IMR-90 (cell line): Measurements from ENCODE around the gene ATP11A. TPM values are rescaled to one million over a fixed set of nuclear protein-coding genes. Genes with fewer than 3 reads are reported as not detected.

Source experiments
- ATAC-seq: fragments of 200-7000 bp; cut with Tn5 transposase; 2 replicates; pipeline ENCODE4 v1.9.1; 2020; ENCODE audit warnings: low read depth, mild to moderate bottlenecking, moderate library complexity
- BruUV-seq: library from RNA; stranded (reverse); fragments of 400-500 nt; replicated peaks from 2 replicates; lab custom pipeline; 2021; lab: Mats Ljungman, UMichigan
- CTCF ChIA-PET: fragments of 300-600 bp; formaldehyde crosslinking; extraction: SDS; loops from one replicate; lab custom pipeline; 2021; ENCODE audit warnings: antibody characterized with exemption; lab: Yijun Ruan, JAX
- POLR2A ChIA-PET: fragments of 300-600 bp; sonication (Branson Sonifier 250); formaldehyde crosslinking; loops from one replicate; lab custom pipeline; 2022; ENCODE audit warnings: antibody characterized with exemption; ENCODE audit not compliant: unreplicated experiment; lab: Charles Lee
- DNase-seq: peaks from one replicate; pipeline ENCODE4 v3.0.0; 2013
- H2AFZ ChIP-seq: replicated peaks from 2 replicates; pipeline ENCODE3; 2013; ENCODE audit warnings: low read length, mild to moderate bottlenecking; ENCODE audit not compliant: poor library complexity
- H2AK5ac ChIP-seq: 2 replicates; pipeline ENCODE4 v1.6.1; 2013; ENCODE audit warnings: low read depth, low read length, inconsistent platforms
- H2AK9ac ChIP-seq: replicated peaks from 2 replicates; pipeline ENCODE3; 2013; ENCODE audit warnings: mild to moderate bottlenecking, low read depth, low read length, moderate library complexity; ENCODE audit not compliant: poor library complexity
- H2BK120ac ChIP-seq: 2 replicates; pipeline ENCODE4 v1.6.1; 2013; ENCODE audit warnings: low read depth, low read length, inconsistent platforms
- H2BK15ac ChIP-seq: 3 replicates; pipeline ENCODE4 v1.6.1; 2013; ENCODE audit warnings: low read depth, low read length, inconsistent platforms
- H2BK20ac ChIP-seq: 2 replicates; pipeline ENCODE4 v1.6.1; 2013; ENCODE audit warnings: low read depth, mild to moderate bottlenecking, inconsistent platforms, low read length, moderate library complexity
- H2BK5ac ChIP-seq: 2 replicates; pipeline ENCODE4 v1.6.1; 2013; ENCODE audit warnings: mild to moderate bottlenecking, low read depth, low read length, inconsistent platforms; ENCODE audit not compliant: poor library complexity, severe bottlenecking
- H3K14ac ChIP-seq: replicated peaks from 2 replicates; pipeline ENCODE4 v1.6.1; 2013; ENCODE audit warnings: low read depth, low read length, inconsistent platforms
- H3K18ac ChIP-seq: 2 replicates; pipeline ENCODE4 v1.6.1; 2013; ENCODE audit warnings: low read depth, low read length, control low read depth
- H3K23ac ChIP-seq: 2 replicates; pipeline ENCODE4 v1.6.1; 2013; ENCODE audit warnings: low read depth, low read length, inconsistent platforms
- H3K27ac ChIP-seq: 2 replicates; pipeline ENCODE4 v1.5.1; 2013; ENCODE audit warnings: mild to moderate bottlenecking, control low read depth, low read length; ENCODE audit not compliant: insufficient read depth
- H3K27me3 ChIP-seq: 2 replicates; pipeline ENCODE4 v1.6.1; 2013; ENCODE audit warnings: low read length; ENCODE audit not compliant: control insufficient read depth, insufficient read depth
- H3K36me3 ChIP-seq: 2 replicates; pipeline ENCODE4 v1.6.1; 2013; ENCODE audit warnings: low read length, mixed read lengths; ENCODE audit not compliant: control insufficient read depth, insufficient read depth
- H3K4ac ChIP-seq: 2 replicates; pipeline ENCODE4 v1.6.1; 2013; ENCODE audit warnings: low read depth, low read length, inconsistent platforms
- H3K4me1 ChIP-seq: 2 replicates; pipeline ENCODE4 v1.6.1; 2013; ENCODE audit warnings: low read length, mixed read lengths; ENCODE audit not compliant: control insufficient read depth, insufficient read depth
- H3K4me2 ChIP-seq: 2 replicates; pipeline ENCODE4 v1.6.1; 2013; ENCODE audit warnings: low read depth, mild to moderate bottlenecking, control low read depth, low read length, moderate library complexity
- H3K4me3 ChIP-seq: 2 replicates; pipeline ENCODE4 v1.5.1; 2013; ENCODE audit warnings: low read depth, mild to moderate bottlenecking, control low read depth, low read length, moderate library complexity; ENCODE audit not compliant: insufficient read depth
- H3K56ac ChIP-seq: 2 replicates; pipeline ENCODE4 v1.6.1; 2013; ENCODE audit warnings: low read length, inconsistent platforms; ENCODE audit not compliant: insufficient read depth; ENCODE audit errors: extremely low read depth
- H3K79me1 ChIP-seq, 2 experiments: 2 replicates each; pipeline ENCODE4 v1.6.1; 2013; ENCODE audit warnings: low read length in 2 of 2, inconsistent platforms in 1 of 2, low read depth in 1 of 2
- H3K9ac ChIP-seq: 2 replicates; pipeline ENCODE4 v1.6.1; 2013; ENCODE audit warnings: low read depth, low read length, control low read depth
- H3K9me1 ChIP-seq: 2 replicates; pipeline ENCODE4 v1.6.1; 2013; ENCODE audit warnings: low read length, inconsistent platforms; ENCODE audit not compliant: insufficient read depth
- H3K9me3 ChIP-seq: 2 replicates; pipeline ENCODE4 v1.6.1; 2013; ENCODE audit warnings: low read length; ENCODE audit not compliant: control insufficient read depth, insufficient read depth
- H4K20me1 ChIP-seq: 2 replicates; pipeline ENCODE4 v1.6.1; 2013; ENCODE audit warnings: low read length, inconsistent platforms; ENCODE audit not compliant: insufficient read depth
- H4K5ac ChIP-seq: 2 replicates; pipeline ENCODE4 v1.6.1; 2013; ENCODE audit warnings: mild to moderate bottlenecking, low read depth, low read length, control low read depth
- H4K8ac ChIP-seq, 2 experiments: 2 replicates each; pipeline ENCODE4 v1.6.1; 2013; ENCODE audit warnings: low read depth in 2 of 2, low read length in 2 of 2, control low read depth in 1 of 2, inconsistent platforms in 1 of 2
- H4K91ac ChIP-seq: 2 replicates; pipeline ENCODE4 v1.6.1; 2013; ENCODE audit warnings: low read depth, low read length, inconsistent platforms; ENCODE audit not compliant: insufficient read depth
- CHD1 ChIP-seq: IDR thresholded peaks from 2 replicates; pipeline ENCODE4 v1.6.1; 2012; ENCODE audit warnings: low read depth, low read length, improper control_type of control experiment
- FOS ChIP-seq: fragments of 150-350 bp; IDR thresholded peaks from 2 replicates; pipeline ENCODE4 v1.6.1; 2016; ENCODE audit warnings: low read depth, low read length
- MAFK ChIP-seq: IDR thresholded peaks from 2 replicates; pipeline ENCODE4 v1.6.1; 2012; ENCODE audit warnings: low read depth, low read length, improper control_type of control experiment
- MAZ ChIP-seq: IDR thresholded peaks from 2 replicates; pipeline ENCODE4 v1.6.1; 2012; ENCODE audit warnings: low read depth, mild to moderate bottlenecking, low read length, improper control_type of control experiment, moderate library complexity, borderline replicate concordance
- RAD21 ChIP-seq: IDR thresholded peaks from 2 replicates; pipeline ENCODE4 v1.6.1; 2012; ENCODE audit warnings: low read length, improper control_type of control experiment
- RCOR1 ChIP-seq: IDR thresholded peaks from 2 replicates; pipeline ENCODE4 v1.6.1; 2012; ENCODE audit warnings: mild to moderate bottlenecking, low read length, improper control_type of control experiment; ENCODE audit not compliant: insufficient replicate concordance
- SMC3 ChIP-seq: fragments of 150-350 bp; IDR thresholded peaks from 2 replicates; pipeline ENCODE4 v1.6.1; 2016; ENCODE audit warnings: low read depth, mild to moderate bottlenecking, antibody characterized with exemption, low read length, moderate library complexity
- WGBS, 2 experiments: methylation state at CpG; one replicate each; pipeline versions ENCODE4 v1.1.5 to v1.1.7; 2013; ENCODE audit warnings: missing lambda C conversion rate in 2 of 2; ENCODE audit not compliant: insufficient read length in 1 of 2; ENCODE audit errors: extremely low coverage in 2 of 2; 5-methylcytosine and 5-hydroxymethylcytosine counted together
- dilution Hi-C: fragments of 300-500 bp; cut with HindIII; formaldehyde crosslinking; loops from one replicate; pipeline ENCODE4 v1.14.3; 2018; ENCODE audit warnings: low sequenced_read_pairs; ENCODE audit not compliant: unreplicated experiment
- in situ Hi-C: fragments of 300-500 bp; cut with MboI; formaldehyde crosslinking; loops from 3 replicates; pipeline ENCODE4 v1.14.3; 2019; ENCODE audit warnings: low sequenced_read_pairs, inconsistent platforms, mixed read lengths
- intact Hi-C: fragments of 100-400 bp; cut with micrococcal nuclease; formaldehyde crosslinking; loops from 2 replicates; pipeline ENCODE4 v1.10.0; 2022
- polyA plus RNA-seq, 3 experiments: library from polyadenylated mRNA; depleted of rRNA; stranded (reverse); fragments of >200 nt; gene quantifications; 2 replicates each; pipeline ENCODE4 v1.2.3, GENCODE V29; 2012; ENCODE audit warnings: low replicate concordance in 1 of 3
- total RNA-seq: library from RNA; depleted of rRNA; stranded (reverse); fragments of >200 nt; gene quantifications from 2 replicates; pipeline ENCODE4 v1.2.3, GENCODE V29; 2012
- TF ChIP-seq, protein P1 (sequence below): fragments of 150-350 bp; IDR thresholded peaks from 2 replicates; pipeline ENCODE4 v1.6.1; 2016; ENCODE audit warnings: low read depth, mild to moderate bottlenecking, low read length, moderate library complexity, borderline replicate concordance
- TF ChIP-seq, protein P2 (sequence below): fragments of 150-350 bp; IDR thresholded peaks from 2 replicates; pipeline ENCODE4 v1.6.1; 2017; ENCODE audit warnings: mild to moderate bottlenecking, antibody characterized with exemption, low read length, low read depth

Gene ATP11A
- total and polyA plus RNA-seq, 2 of the 4 experiments (the other 2 are of a cell fraction), result 8.4 to 12.0 TPM

DNA sequence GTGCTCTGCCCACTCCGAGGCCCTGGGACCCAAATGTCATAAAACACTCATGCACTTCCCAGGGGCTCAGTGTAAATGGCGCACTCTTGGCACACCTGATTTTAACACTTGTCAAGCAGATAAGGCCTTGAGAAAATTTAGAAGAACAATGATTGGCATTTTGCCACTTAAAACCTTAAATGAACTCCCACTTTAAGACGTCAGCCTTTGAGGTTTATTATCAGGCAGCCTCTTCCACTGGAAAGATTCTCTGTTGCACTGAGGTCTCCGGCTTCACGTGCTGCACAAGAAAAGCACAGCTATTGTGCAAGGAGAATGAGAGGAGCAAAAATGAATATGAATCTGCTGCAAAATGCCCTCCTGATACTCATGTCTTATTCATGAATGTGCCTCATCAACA, 38.5 kb upstream of the ATP11A start:
- no TSS peak for BruUV-seq
- Histone ChIP-seq H4K5ac (no peak overlapping the region), H2AK9ac (no peak overlapping the region), H3K9ac (no peak overlapping the region), H2BK120ac (no peak overlapping the region), H2BK15ac (no peak overlapping the region), H2BK20ac (no peak overlapping the region), H3K56ac (no peak overlapping the region), H3K9me3 (no peaks in the 10 kb centered on the region), H3K27me3 (peaks cover 31% of the 10 kb centered on the region), H3K9me1 (no peaks in the 10 kb centered on the region), H3K27ac (no peak overlapping the region), H4K8ac (no peak overlapping the region), H3K4me3 (no peak overlapping the region), H3K23ac (no peak overlapping the region), H2AFZ (no peak overlapping the region), H3K4me2 (no peak overlapping the region), H3K79me1 (no peaks in the 10 kb centered on the region), H4K20me1 (no peaks in the 10 kb centered on the region), H3K36me3 (no peaks in the 10 kb centered on the region), H3K14ac (no peak overlapping the region), H3K4me1 (no peaks in the 10 kb centered on the region; the same call in 1 of the 2 replicates), H3K18ac (no peak overlapping the region), H2BK5ac (no peak overlapping the region), H3K4ac (no peak overlapping the region), H4K91ac (no peak overlapping the region), H2AK5ac (no peak overlapping the region)
- intact Hi-C loops (no loop called here), in situ Hi-C loops (no loop called here), dilution Hi-C loops (no loop called here)
- WGBS, 2 experiments, result no CpG with 5 or more reads among the region's 5 CpGs
- DNase-seq (no peak), ATAC-seq (no peak)
- POLR2A ChIA-PET, result no interaction called here
- TF ChIP-seq SMC3 (no peak), CHD1 (no peak), RAD21 (no peak), MAFK (no peak), FOS (no peak), MAZ (no peak), RCOR1 (no peak)
- TF ChIP-seq, protein P1, sequence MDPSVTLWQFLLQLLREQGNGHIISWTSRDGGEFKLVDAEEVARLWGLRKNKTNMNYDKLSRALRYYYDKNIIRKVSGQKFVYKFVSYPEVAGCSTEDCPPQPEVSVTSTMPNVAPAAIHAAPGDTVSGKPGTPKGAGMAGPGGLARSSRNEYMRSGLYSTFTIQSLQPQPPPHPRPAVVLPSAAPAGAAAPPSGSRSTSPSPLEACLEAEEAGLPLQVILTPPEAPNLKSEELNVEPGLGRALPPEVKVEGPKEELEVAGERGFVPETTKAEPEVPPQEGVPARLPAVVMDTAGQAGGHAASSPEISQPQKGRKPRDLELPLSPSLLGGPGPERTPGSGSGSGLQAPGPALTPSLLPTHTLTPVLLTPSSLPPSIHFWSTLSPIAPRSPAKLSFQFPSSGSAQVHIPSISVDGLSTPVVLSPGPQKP, result no peak
- TF ChIP-seq, protein P2, sequence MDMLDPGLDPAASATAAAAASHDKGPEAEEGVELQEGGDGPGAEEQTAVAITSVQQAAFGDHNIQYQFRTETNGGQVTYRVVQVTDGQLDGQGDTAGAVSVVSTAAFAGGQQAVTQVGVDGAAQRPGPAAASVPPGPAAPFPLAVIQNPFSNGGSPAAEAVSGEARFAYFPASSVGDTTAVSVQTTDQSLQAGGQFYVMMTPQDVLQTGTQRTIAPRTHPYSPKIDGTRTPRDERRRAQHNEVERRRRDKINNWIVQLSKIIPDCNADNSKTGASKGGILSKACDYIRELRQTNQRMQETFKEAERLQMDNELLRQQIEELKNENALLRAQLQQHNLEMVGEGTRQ, result no peak
- CTCF ChIA-PET, result no interaction called here
